Measurements from ENCODE around the gene IL3RA.
"Not testable (repeated sequence)": the region's sequence is repeated elsewhere in the genome, so short reads cannot be mapped to it uniquely, and the experiment has no call there.

The IL3RA gene

DNA sequence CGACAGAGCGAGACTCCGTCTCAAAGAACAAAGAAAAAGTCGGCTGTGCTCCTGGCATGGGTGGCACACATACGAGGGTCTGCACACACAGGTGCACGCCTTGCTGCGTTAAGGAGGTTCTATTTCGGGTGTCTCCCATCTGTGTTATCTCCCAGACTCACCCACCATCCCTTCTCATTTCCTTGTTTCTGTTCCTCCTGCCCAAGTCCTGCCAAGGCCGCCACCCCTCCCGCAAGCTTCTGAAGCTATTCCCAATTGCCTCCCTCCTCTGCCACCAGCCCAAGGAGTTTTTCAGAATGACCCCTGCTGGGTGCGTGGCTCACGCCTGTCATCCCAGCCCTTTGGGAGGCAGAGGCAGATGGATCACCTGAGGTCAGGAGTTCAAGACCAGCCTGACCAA lies 6.0 kb upstream of the IL3RA start:
- no peak for DNase-seq (ENCODE audit: low read depth in 2 of 2)

DNA sequence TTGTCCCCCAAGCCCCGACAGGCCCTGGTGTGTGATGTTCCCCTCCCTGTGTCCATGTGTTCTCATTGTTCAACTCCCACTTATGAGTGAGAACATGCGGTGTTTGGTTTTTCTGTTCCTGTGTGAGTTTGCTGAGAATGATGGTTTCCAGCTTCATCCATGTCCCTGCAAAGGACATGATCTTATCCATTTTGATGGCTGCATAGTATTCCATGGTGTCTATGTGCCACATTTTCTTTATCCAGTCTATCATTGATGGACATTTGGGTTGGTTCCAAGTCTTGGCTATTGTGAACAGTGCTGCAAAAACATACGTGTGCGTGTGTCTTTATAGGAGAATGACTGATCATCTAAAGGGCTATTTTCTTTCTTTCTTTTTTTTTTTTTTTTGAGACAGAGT lies 4.2 kb upstream of the IL3RA start:
- not testable (repeated sequence) for DNase-seq (ENCODE audit: low read depth in 2 of 2)

DNA sequence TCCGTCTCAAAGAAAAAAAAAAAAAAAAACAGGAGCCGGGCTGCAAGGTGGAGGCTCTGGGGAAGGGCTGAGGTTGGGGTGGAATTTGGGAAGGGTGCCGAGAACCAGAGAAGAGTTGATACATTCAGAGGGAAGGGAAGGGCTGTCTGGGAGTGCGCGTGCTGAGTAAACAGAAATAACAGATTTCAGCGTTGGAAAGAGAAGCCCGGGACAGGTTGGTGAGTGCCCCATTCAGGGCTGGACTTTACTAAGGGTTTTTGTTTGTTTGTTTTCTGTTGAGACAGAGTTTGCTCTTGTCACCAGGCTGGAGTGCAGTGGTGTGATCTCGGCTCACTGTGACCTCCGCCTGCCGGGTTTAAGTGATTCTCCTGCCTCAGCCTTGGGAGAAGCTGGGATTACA lies 1.7 kb upstream of the IL3RA start:
- DNase-seq (ENCODE audit: low read depth in 2 of 2): no peak

GRCh38 chrX:1336948-1337779 lies 579 bp downstream of the IL3RA start:
- no peak for DNase-seq (ENCODE audit: low read depth in 2 of 2)

- no peak for DNase-seq (ENCODE audit: low read depth in 2 of 2)
Observed at GRCh38 chrX:1341545-1342184, 5.1 kb downstream of the IL3RA start.

DNA sequence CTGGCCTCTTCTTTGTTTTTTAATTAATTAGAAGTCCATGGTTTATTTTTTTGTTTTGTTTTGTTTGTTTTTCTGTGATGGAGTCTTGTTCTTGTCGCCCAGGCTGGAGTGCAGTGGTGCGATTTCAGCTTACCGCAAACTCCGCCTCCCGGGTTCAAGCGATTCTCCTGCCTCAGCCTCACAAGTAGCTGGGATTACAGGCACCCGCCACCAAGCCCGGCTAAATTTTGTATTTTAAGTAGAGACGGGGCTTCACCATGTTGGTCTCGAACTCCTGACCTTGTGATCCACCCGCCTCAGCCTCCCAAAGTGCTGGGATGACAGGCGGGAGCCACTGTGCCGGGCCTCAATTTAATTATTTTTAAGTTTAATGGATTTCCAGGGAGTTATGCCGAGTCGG lies 13.0 kb downstream of the IL3RA start:
- DNase-seq (ENCODE audit: low read depth in 2 of 2): not testable (repeated sequence)

GRCh38 chrX:1351981-1352714 lies 15.6 kb downstream of the IL3RA start:
- DNase-seq (ENCODE audit: low read depth in 2 of 2): no peak

- no peak for DNase-seq (ENCODE audit: low read depth in 2 of 2)
Observed at GRCh38 chrX:1354036-1355019, 17.7 kb downstream of the IL3RA start.

DNA sequence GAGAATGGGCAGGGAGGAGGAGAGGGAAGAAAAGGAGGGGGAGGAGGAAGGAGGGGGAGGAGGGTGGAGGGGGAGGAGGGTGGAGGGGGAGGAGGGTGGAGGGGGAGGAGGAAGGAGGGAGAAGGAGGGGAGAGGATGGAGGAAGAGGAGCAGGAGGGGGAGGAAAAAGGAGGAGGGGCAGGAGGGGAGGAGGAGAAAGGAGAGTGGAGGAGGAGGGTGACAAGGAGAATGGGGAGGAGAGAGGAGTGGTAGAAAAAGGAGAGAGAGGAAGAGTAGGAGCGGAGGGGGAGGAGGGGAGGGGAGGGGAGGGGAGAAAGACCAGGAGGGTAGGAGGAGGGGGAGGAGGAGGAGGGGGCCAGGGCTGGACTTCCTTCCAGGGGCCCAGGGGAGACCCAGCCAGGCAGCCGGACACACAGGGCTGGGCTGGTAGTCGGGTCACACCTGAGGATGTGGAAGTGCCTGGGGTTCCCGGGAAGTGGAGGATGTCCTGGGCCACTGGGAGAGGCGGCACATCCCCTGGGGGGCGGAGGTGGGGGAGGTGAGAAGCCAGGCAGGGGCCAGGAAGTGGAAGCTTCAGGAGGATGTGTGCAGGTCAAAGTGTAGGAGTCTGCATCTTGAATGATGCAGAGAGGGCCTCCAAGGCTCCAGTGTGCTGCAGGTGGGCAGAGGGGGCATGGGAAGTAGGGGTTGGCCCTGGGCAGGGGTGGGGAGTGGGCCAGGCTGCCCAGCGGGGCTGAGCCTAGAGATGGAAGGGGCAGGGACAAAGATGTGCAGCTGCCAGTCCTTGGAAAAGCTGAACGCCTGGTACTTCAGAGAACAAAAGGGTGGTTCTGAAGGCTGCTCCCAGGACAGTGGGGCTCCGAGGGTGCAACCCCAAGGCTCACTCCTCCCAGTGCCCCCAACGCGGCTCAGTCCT lies 18.8 kb downstream of the IL3RA start:
- DNase-seq (ENCODE audit: low read depth in 2 of 2): no peak

GRCh38 chrX:1357993-1358392 lies 21.4 kb downstream of the IL3RA start:
- no peak for DNase-seq (ENCODE audit: low read depth in 2 of 2)

DNA sequence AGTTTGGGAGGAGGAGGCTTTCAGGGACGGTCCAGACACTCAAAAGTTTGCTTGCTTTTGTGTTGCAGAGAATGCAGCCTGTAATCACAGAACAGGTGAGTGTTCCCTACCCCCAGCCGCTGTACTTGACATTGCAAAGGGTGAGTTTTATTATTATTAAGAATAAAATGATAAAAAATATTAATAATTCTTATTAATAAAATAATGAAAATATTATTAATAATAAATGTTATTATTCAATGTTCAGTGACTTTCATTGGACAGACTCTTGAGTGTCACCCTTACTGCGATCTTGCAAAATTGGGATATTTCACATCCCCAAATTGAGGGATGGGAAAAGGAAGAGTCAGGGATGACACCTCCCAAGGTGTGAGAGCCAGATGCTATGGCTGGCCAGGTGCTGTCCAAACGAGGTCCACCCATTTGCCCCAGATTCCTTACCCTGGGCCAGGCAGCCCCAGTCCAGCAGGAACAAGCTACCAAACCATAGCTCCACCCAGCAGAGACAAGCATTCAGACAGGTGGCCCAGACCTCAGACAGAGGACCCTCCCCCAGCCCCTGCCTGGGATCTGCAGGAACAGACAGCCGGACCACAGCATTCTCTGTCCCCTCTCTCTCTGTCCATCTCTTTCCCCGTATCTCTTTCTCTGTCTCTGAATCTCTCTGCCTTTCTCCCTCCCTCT lies 22.4 kb downstream of the IL3RA start:
- no peak for DNase-seq (ENCODE audit: low read depth in 2 of 2)

- DNase-seq (ENCODE audit: low read depth in 2 of 2): no peak
Observed at GRCh38 chrX:1359477-1359873, 22.9 kb downstream of the IL3RA start.

GRCh38 chrX:1360171-1360570 lies 23.6 kb downstream of the IL3RA start:
- no peak for DNase-seq (ENCODE audit: low read depth in 2 of 2)

- DNase-seq (ENCODE audit: low read depth in 2 of 2): no peak
Observed at GRCh38 chrX:1361275-1361674, 24.7 kb downstream of the IL3RA start.

GRCh38 chrX:1361910-1362309 lies 25.3 kb downstream of the IL3RA start:
- no peak for DNase-seq (ENCODE audit: low read depth in 2 of 2)

DNA sequence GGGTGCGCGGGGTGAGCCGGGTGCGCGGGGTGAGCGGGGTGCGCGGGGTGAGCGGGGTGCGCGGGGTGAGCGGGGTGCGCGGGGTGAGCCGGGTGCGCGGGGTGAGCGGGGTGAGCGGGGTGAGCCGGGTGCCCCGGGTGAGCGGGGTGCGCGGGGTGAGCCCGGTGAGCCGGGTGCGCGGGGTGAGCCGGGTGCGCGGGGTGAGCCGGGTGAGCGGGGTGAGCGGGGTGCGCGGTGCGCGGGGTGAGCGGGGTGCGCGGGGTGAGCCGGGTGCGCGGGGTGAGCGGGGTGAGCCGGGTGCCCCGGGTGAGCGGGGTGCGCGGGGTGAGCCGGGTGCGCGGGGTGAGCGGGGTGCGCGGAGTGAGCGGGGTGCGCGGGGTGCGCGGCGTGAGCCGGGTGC lies 29.8 kb downstream of the IL3RA start:
- not testable (repeated sequence) for DNase-seq (ENCODE audit: low read depth in 2 of 2)

GRCh38 chrX:1368385-1368698 lies 31.8 kb downstream of the IL3RA start:
- DNase-seq (ENCODE audit: low read depth in 2 of 2): no peak

- no peak for DNase-seq (ENCODE audit: low read depth in 2 of 2)
Observed at GRCh38 chrX:1378306-1378759, 41.7 kb downstream of the IL3RA start.

DNA sequence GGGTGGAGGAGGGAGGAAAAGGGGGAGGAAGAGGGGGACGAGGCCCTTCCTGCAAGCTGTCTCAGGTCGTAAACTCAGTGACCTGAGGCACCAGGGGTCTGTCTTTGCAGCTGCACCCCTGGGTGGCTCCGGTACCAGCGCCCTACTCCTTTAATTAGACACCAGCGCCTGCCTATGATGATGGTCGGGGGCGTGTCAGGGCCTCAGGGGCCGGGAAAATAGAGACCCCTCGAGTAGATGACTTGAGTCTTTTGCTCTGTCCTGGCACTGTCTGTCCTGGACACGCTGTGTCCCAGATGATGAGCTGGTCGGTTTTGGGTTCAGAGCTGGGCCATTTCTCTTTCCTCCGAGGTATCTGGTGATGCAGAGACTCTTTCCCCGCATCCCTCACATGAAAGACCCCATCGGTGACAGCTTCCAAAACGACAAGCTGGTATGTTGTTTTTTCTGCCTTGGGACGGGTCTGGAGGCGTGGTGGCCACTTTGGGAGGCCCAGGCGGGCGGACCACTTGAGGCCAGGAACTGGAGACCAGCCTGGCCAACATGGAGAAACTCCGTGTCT lies 44.2 kb downstream of the IL3RA start:
- no peak for DNase-seq (ENCODE audit: low read depth in 2 of 2)
